GM23338 (cell line): Measurements from ENCODE around the gene CCDC201. TPM values are rescaled to one million over a fixed set of nuclear protein-coding genes. Genes with fewer than 3 reads are reported as not detected.

Experiments used
- CREB1 ChIP-seq: fragments of 250-450 bp; sonication (Bioruptor Pico); IDR thresholded peaks from 2 replicates; pipeline ENCODE4 v1.5.0; 2020; ENCODE audit warnings: low read depth, mild to moderate bottlenecking, moderate library complexity
- CTCF ChIP-seq, 2 experiments: fragments of 200-600 bp in 1 of 2; sonication (generic) in 1 of 2; conservative IDR thresholded peaks; 2 replicates each; pipeline versions ENCODE4 v1.5.1 to v1.6.1; 2016 to 2017; ENCODE audit warnings: antibody characterized with exemption in 2 of 2, low read depth in 2 of 2, mild to moderate bottlenecking in 2 of 2, moderate library complexity in 1 of 2
- EZH2 ChIP-seq: fragments of 200-600 bp; sonication (generic); IDR thresholded peaks from one replicate; pipeline ENCODE4 v1.8.0; 2017; ENCODE audit warnings: antibody characterized with exemption, mild to moderate bottlenecking, low read depth; ENCODE audit not compliant: unreplicated experiment
- JUNB ChIP-seq: IDR thresholded peaks from one replicate; pipeline ENCODE4 v1.6.1; 2016; ENCODE audit warnings: antibody characterized with exemption; ENCODE audit not compliant: unreplicated experiment
- NANOG ChIP-seq: IDR thresholded peaks from 2 replicates; pipeline ENCODE4 v1.6.1; 2016; ENCODE audit warnings: antibody characterized with exemption, borderline replicate concordance
- POLR2AphosphoS5 ChIP-seq: IDR thresholded peaks from 2 replicates; pipeline ENCODE4 v1.6.1; 2016; ENCODE audit warnings: antibody characterized with exemption, low read depth
- STAT1 ChIP-seq: IDR thresholded peaks from one replicate; pipeline ENCODE4 v1.6.1; 2016; ENCODE audit warnings: antibody characterized with exemption; ENCODE audit not compliant: unreplicated experiment
- ZNF114 ChIP-seq: fragments of 250-450 bp; sonication (Bioruptor Pico); IDR thresholded peaks from 2 replicates; pipeline ENCODE4 v1.5.0; 2020; ENCODE audit warnings: mild to moderate bottlenecking, moderate library complexity
- ZNF331 ChIP-seq: fragments of 250-450 bp; sonication (Bioruptor Pico); IDR thresholded peaks from 2 replicates; pipeline ENCODE4 v1.5.0; 2020; ENCODE audit warnings: low read depth, mild to moderate bottlenecking, moderate library complexity
- ZNF462 ChIP-seq: fragments of 250-450 bp; sonication (Bioruptor Pico); IDR thresholded peaks from 2 replicates; pipeline ENCODE4 v1.5.0; 2020; ENCODE audit warnings: mild to moderate bottlenecking, moderate library complexity
- polyA plus RNA-seq: library from polyadenylated mRNA; unstranded; fragments of >200 nt; fragmentation: Nextera tagmentation; extraction: Ambion mirVana; gene quantifications from 2 replicates; pipeline ENCODE4 v1.2.1, GENCODE V29; 2016
- total RNA-seq: library from RNA; depleted of rRNA; stranded (reverse); fragments of >200 nt; shearing (Covaris generic); gene quantifications from 2 replicates; pipeline ENCODE4 v1.2.3, GENCODE V29; 2014
- TF ChIP-seq, protein P1 (sequence below): IDR thresholded peaks from 2 replicates; pipeline ENCODE4 v1.6.1; 2016; ENCODE audit warnings: antibody characterized with exemption

CCDC201 gene
- total and polyA plus RNA-seq, 2 experiments from 2014 or later: not detected

DNA sequence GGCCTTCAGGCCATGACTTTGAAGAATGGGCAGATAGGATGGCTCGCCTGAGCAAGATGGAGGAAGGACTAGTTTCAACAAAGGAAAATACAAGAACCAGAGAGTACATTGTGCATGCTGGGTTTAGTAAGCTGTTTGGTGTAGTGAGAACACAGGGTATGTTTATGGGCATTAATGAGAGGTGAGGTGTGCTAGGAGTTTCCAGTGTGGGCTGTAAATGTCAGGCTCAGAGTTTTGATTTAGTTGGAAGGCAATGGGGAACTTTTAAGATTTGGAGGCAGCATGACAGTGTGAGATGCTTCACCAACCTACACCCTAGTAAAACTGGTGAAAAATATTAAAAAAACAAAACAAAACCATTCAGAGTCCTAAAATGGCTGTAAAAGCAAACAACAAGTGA, 28.7 kb upstream of the CCDC201 start (continued):
- TF ChIP-seq ZNF462 (CRISPR knock-in tag) (no peak), ZNF114 (CRISPR knock-in tag) (no peak), CREB1 (no peak), ZNF331 (no peak), STAT1 (no peak), CTCF (conservative IDR thresholded peaks at IDR 0.05; ENCODE audit: low read depth in 2 of 2) (no peak), EZH2 (no peak), POLR2AphosphoS5 (no peak), JUNB (no peak), NANOG (no peak)
- TF ChIP-seq, protein P1, sequence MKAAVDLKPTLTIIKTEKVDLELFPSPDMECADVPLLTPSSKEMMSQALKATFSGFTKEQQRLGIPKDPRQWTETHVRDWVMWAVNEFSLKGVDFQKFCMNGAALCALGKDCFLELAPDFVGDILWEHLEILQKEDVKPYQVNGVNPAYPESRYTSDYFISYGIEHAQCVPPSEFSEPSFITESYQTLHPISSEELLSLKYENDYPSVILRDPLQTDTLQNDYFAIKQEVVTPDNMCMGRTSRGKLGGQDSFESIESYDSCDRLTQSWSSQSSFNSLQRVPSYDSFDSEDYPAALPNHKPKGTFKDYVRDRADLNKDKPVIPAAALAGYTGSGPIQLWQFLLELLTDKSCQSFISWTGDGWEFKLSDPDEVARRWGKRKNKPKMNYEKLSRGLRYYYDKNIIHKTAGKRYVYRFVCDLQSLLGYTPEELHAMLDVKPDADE: no peak
